Testis (tissue), 3 donors: ENCODE measurements around the gene ADAM17. TPM values are rescaled to one million over a fixed set of nuclear protein-coding genes. Genes with fewer than 3 reads are reported as not detected.

Experiments
- DNase-seq: peaks from one replicate; pipeline ENCODE4 v3.0.0-alpha.2; 2019
- H3K27ac ChIP-seq, 2 donors: fragments of 200-600 bp; sonication (generic); one replicate each; pipeline ENCODE4 v1.5.1; 2019
- H3K27me3 ChIP-seq: fragments of 200-600 bp; sonication (generic); one replicate; pipeline ENCODE4 v1.5.1; 2019
- H3K36me3 ChIP-seq: fragments of 200-600 bp; sonication (generic); one replicate; pipeline ENCODE4 v1.5.1; 2017; ENCODE audit warnings: low read depth; ENCODE audit errors: missing control alignments
- H3K4me1 ChIP-seq: fragments of 200-600 bp; sonication (generic); one replicate; pipeline ENCODE4 v1.5.1; 2019
- H3K4me3 ChIP-seq, 2 donors: fragments of 200-600 bp; sonication (generic); one replicate each; pipeline ENCODE4 v1.5.1; 2017 to 2019
- H3K9me3 ChIP-seq: fragments of 200-600 bp; sonication (generic); one replicate; pipeline ENCODE4 v1.5.1; 2017
- POLR2A ChIP-seq: fragments of 450-650 bp; IDR thresholded peaks from one replicate; pipeline ENCODE4 v1.6.1; 2017; ENCODE audit warnings: antibody characterized with exemption, mild to moderate bottlenecking, moderate library complexity
- WGBS, 2 donors: methylation state at CpG; one replicate each; pipeline ENCODE4 v1.1.5; 2018; 5-methylcytosine and 5-hydroxymethylcytosine counted together
- intact Hi-C: fragments of 100-400 bp; cut with DNase I; formaldehyde crosslinking; loops from one replicate; pipeline ENCODE4 v1.15.1; 2023; ENCODE audit warnings: low total_unique reads
- polyA plus RNA-seq: library from polyadenylated mRNA; stranded (reverse); fragments of 350-450 nt; fragmentation: Illumina TruSeq; extraction: RNeasy Lipid Tissue Mini Kit (QIAGEN cat#74804); gene quantifications from one replicate; pipeline ENCODE4 v1.2.3, GENCODE V29; 2014; ENCODE audit warnings: low read depth, low replicate concordance; ENCODE audit not compliant: insufficient read depth
- total RNA-seq, 2 donors: library from RNA; depleted of rRNA; stranded (reverse); fragments of >200 nt; gene quantifications; one replicate each; pipeline ENCODE4 v1.2.3, GENCODE V29; 2016
- TF ChIP-seq, protein P1 (sequence below), 3 experiments: fragments of 450-650 bp in 2 of 3; fragments of 200-600 bp in 1 of 3; sonication (generic) in 1 of 3; IDR thresholded peaks; one replicate each; pipeline ENCODE4 v1.5.1; 2016 to 2019; ENCODE audit warnings: antibody characterized with exemption in 3 of 3, mild to moderate bottlenecking in 2 of 3, moderate library complexity in 1 of 3

ADAM17 gene
- total and polyA plus RNA-seq, 3 donors from 2014 or later: 37.0 to 66.9 (median 61.6) TPM

DNA sequence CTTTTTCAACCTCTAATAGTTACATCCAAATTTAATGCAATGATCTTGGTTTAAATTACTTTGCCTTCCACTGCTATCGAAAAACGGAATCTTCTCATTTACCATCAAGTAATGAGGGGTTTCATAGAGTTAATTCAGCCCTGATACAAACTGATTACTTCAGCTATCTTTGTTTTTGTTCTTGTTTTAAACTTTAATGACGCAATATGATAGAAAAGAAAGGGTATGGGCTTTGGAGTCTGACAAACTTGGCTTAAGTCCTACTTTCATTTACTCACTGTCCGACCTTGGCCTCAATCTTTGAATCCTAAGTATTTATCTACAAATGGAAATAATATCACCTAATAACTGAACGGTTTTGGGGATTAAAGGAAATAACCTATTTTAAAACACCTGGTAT is 16.1 kb downstream of the ADAM17 start:
- TF ChIP-seq, protein P1, sequence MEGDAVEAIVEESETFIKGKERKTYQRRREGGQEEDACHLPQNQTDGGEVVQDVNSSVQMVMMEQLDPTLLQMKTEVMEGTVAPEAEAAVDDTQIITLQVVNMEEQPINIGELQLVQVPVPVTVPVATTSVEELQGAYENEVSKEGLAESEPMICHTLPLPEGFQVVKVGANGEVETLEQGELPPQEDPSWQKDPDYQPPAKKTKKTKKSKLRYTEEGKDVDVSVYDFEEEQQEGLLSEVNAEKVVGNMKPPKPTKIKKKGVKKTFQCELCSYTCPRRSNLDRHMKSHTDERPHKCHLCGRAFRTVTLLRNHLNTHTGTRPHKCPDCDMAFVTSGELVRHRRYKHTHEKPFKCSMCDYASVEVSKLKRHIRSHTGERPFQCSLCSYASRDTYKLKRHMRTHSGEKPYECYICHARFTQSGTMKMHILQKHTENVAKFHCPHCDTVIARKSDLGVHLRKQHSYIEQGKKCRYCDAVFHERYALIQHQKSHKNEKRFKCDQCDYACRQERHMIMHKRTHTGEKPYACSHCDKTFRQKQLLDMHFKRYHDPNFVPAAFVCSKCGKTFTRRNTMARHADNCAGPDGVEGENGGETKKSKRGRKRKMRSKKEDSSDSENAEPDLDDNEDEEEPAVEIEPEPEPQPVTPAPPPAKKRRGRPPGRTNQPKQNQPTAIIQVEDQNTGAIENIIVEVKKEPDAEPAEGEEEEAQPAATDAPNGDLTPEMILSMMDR (IDR thresholded peaks at IDR 0.05): no peak
- TF ChIP-seq POLR2A: no peak
- Histone ChIP-seq H3K9me3 (no peaks in the 10 kb centered on the region), H3K27ac (peak overlapping the region; percentile 71 to 86), H3K4me1 (peaks cover 33% of the 10 kb centered on the region), H3K4me3 (no peak overlapping the region), H3K27me3 (peaks cover 3% of the 10 kb centered on the region), H3K36me3 (no peaks in the 10 kb centered on the region)
- WGBS, 2 donors: 37 to 45% methylated on average over 5 of the region's 5 CpGs
- intact Hi-C loops: no loop called here
- no peak for DNase-seq

DNA sequence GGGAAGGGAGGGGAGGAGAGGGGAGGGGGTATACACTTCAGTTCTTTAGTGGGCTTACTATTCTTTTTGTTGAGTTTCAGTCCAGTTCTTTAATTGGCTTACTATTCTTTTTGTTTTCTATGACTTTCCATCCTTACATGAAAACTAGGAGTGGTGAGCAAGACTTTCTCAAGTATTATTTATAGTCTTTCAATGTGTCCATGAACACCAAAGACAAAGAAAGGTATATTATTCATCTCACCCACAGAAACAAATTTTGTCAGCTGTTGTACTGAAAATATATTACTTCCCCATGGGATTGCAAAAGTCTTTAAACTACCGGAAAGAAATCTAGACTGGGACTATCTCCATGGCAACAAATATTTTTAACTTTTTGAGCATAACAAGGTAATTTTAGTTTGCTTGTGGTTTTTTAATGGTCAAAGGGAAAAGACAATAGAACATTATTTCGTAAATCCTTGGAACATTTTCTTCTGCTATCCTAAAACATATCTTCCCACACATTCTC is 17.6 kb downstream of the ADAM17 start:
- TF ChIP-seq, protein P1 (IDR thresholded peaks at IDR 0.05): no peak
- TF ChIP-seq POLR2A: no peak
- Histone ChIP-seq H3K4me1 (peaks cover 28% of the 10 kb centered on the region), H3K27me3 (peaks cover 3% of the 10 kb centered on the region), H3K9me3 (no peaks in the 10 kb centered on the region), H3K36me3 (no peaks in the 10 kb centered on the region), H3K27ac (peak overlapping the region; percentile 26 to 86), H3K4me3 (no peak overlapping the region)
- no peak for DNase-seq
- intact Hi-C loops: no loop called here
- 19 to 23% methylated on average over 2 of the region's 2 CpGs for WGBS, 2 donors

- Histone ChIP-seq H3K4me3 (no peak overlapping the region), H3K4me1 (peaks cover 28% of the 10 kb centered on the region), H3K36me3 (no peaks in the 10 kb centered on the region), H3K9me3 (no peaks in the 10 kb centered on the region), H3K27me3 (peaks cover 3% of the 10 kb centered on the region), H3K27ac (no peak overlapping the region)
- TF ChIP-seq, protein P1 (IDR thresholded peaks at IDR 0.05): no peak
- no peak for TF ChIP-seq POLR2A
- intact Hi-C loops: no loop called here
- DNase-seq: no peak
- 71 to 77% methylated on average over 6 of the region's 6 CpGs for WGBS, 2 donors
Observed at GRCh38 chr2:9536504-9536903, 19.1 kb downstream of the ADAM17 start.

- Histone ChIP-seq H3K27ac (peak overlapping the region in 1 of 2 donors; percentile 11), H3K4me1 (peaks cover 24% of the 10 kb centered on the region), H3K4me3 (no peak overlapping the region), H3K36me3 (no peaks in the 10 kb centered on the region), H3K9me3 (no peaks in the 10 kb centered on the region), H3K27me3 (peaks cover 3% of the 10 kb centered on the region)
- intact Hi-C loops: no loop called here
- 51 to 61% methylated on average over 1 of the region's 1 CpG for WGBS, 2 donors
- no peak for TF ChIP-seq POLR2A
- TF ChIP-seq, protein P1 (IDR thresholded peaks at IDR 0.05): no peak
- DNase-seq: no peak
Observed at GRCh38 chr2:9535177-9535576, 20.5 kb downstream of the ADAM17 start.

- Histone ChIP-seq H3K36me3 (no peaks in the 10 kb centered on the region), H3K4me1 (peaks cover 14% of the 10 kb centered on the region), H3K4me3 (no peak overlapping the region), H3K27ac (peak overlapping the region; percentile 1 to 51), H3K27me3 (peaks cover 2% of the 10 kb centered on the region), H3K9me3 (no peaks in the 10 kb centered on the region)
- intact Hi-C loops: no loop called here
- DNase-seq: no peak
- TF ChIP-seq POLR2A: no peak
- WGBS, 2 donors: 70 to 93% methylated on average over 2 of the region's 2 CpGs
Observed at GRCh38 chr2:9533663-9534062, 22.0 kb downstream of the ADAM17 start.
